Ovary (tissue), 9 donors: Measurements from ENCODE around the gene SLC13A5. TPM values are rescaled to one million over a fixed set of nuclear protein-coding genes. Genes with fewer than 3 reads are reported as not detected.

Source experiments
- DNase-seq, 5 donors: peaks; one replicate each; pipeline ENCODE4 v3.0.0-alpha.2; 2019 to 2020
- H3K27ac ChIP-seq, 2 donors: fragments of 200-600 bp; one replicate each; pipeline versions ENCODE4 v1.5.1 to v1.8.0; 2019 to 2022
- H3K27me3 ChIP-seq: fragments of 200-600 bp; one replicate; pipeline ENCODE4 v1.8.0; 2022
- H3K36me3 ChIP-seq: fragments of 200-600 bp; sonication (generic); one replicate; pipeline ENCODE4 v1.5.1; 2019
- H3K4me1 ChIP-seq: one replicate; pipeline ENCODE4 v1.8.1; 2013; ENCODE audit warnings: mild to moderate bottlenecking, moderate library complexity; ENCODE audit not compliant: insufficient read depth
- H3K4me3 ChIP-seq: fragments of 200-600 bp; sonication (generic); one replicate; pipeline ENCODE4 v1.5.1; 2017
- H3K9me3 ChIP-seq, 2 donors: fragments of 200-600 bp in 1 of 2; sonication (generic) in 1 of 2; one replicate each; pipeline versions ENCODE4 v1.5.1 to v1.8.1; 2013 to 2019; ENCODE audit warnings: mild to moderate bottlenecking in 1 of 2, moderate library complexity in 1 of 2
- CTCF ChIP-seq, 3 donors: fragments of 450-650 bp in 2 of 3; fragments of 200-600 bp in 1 of 3; IDR thresholded peaks; one replicate each; pipeline versions ENCODE4 v1.5.1 to v1.8.0; 2016 to 2022; ENCODE audit warnings: antibody characterized with exemption in 3 of 3, mild to moderate bottlenecking in 1 of 3
- EP300 ChIP-seq: sonication (generic); formaldehyde crosslinking; IDR thresholded peaks from one replicate; pipeline ENCODE4 v1.6.1; 2017; ENCODE audit warnings: antibody characterized with exemption
- POLR2A ChIP-seq: fragments of 450-650 bp; IDR thresholded peaks from one replicate; pipeline ENCODE4 v1.6.1; 2017; ENCODE audit warnings: antibody characterized with exemption, mild to moderate bottlenecking, moderate library complexity
- WGBS, 3 donors: extraction: QIAGEN DNeasy Blood & Tissue Kit in 1 of 3; methylation state at CpG; one replicate each; pipeline versions ENCODE4 v1.1.5 to v1.1.7; 2013 to 2017; 5-methylcytosine and 5-hydroxymethylcytosine counted together
- intact Hi-C, 4 donors: fragments of 100-400 bp; cut with DNase I; formaldehyde crosslinking; loops; one replicate each; pipeline versions ENCODE4 v1.11.0 to v1.15.1; 2022 to 2023
- polyA plus RNA-seq, 2 donors: library from polyadenylated mRNA; stranded (reverse); fragments of 200-250 nt in 1 of 2; fragments of 350-450 nt in 1 of 2; fragmentation: Illumina TruSeq in 1 of 2; extraction: RNeasy Lipid Tissue Mini Kit (QIAGEN cat#74804) in 1 of 2; gene quantifications; one replicate each; pipeline ENCODE4 v1.2.3, GENCODE V29; 2013 to 2014
- total RNA-seq, 7 donors: library from RNA; depleted of rRNA in 2 of 7; stranded (reverse); fragments of >200 nt in 2 of 7; fragmentation: NEBNext Ultra II Directional in 3 of 7; extraction: Animal tissue kit (Norgen Biotek cat#: 25700) in 3 of 7; gene quantifications; one replicate each; pipeline versions ENCODE4 v1.1.0 to v1.2.4, GENCODE V29; 2016 to 2023
- donor health status: DM: no; HTN: no; CAD: no; lungs with moderate emphysema.
- donor health status: DM: no; HTN: no; CAD: no.
- donor health status: Bipolar disorder and iron deficiency.
- donor health status: DM: yes; HTN: yes; CAD: no.
- donor health status: DM: no; HTN: no; CAD: no.
- donor health status: DM: yes; HTN: yes; CAD: no.

The SLC13A5 gene
- total and polyA plus RNA-seq, 9 donors, result 0.45 to 2.6 (median 1.4) TPM

- Histone ChIP-seq H3K27ac (no peak overlapping the region), H3K9me3 (no peaks in the 10 kb centered on the region), H3K36me3 (no peaks in the 10 kb centered on the region), H3K4me1 (peaks cover 21% of the 10 kb centered on the region), H3K27me3 (no peaks in the 10 kb centered on the region), H3K4me3 (no peak overlapping the region)
- WGBS, 3 donors, result 51 to 61% (median 54%) methylated on average over 7 of the region's 7 CpGs
- no peak for TF ChIP-seq CTCF (IDR thresholded peaks at IDR 0.05)
- no peak for TF ChIP-seq POLR2A
- TF ChIP-seq EP300, result no peak
- intact Hi-C loops, result loop anchor here in 1 of 4 donors (5.0 kb wide), 1 partner anchor 46 kb away; the partner anchor contains the start of gene XAF1
- DNase-seq, result peak in 4 of 5 donors; percentile 18 to 53 (median 33)
Observed at GRCh38 chr17:6711081-6711674, 2.0 kb downstream of the SLC13A5 start.

GRCh38 chr17:6710317-6710716 is 2.9 kb downstream of the SLC13A5 start:
- Histone ChIP-seq H3K9me3 (no peaks in the 10 kb centered on the region), H3K27me3 (no peaks in the 10 kb centered on the region), H3K27ac (no peak overlapping the region), H3K36me3 (no peaks in the 10 kb centered on the region), H3K4me1 (peaks cover 21% of the 10 kb centered on the region), H3K4me3 (no peak overlapping the region)
- DNase-seq, result peak in 1 of 5 donors; percentile 22
- intact Hi-C loops, result loop anchor here in 1 of 4 donors (5.0 kb wide), 1 partner anchor 47 kb away; the partner anchor contains the start of gene XAF1
- WGBS, 3 donors, result 41 to 83% (median 72%) methylated on average over 11 of the region's 11 CpGs
- no peak for TF ChIP-seq CTCF (IDR thresholded peaks at IDR 0.05)
- no peak for TF ChIP-seq EP300
- TF ChIP-seq POLR2A, result no peak

GRCh38 chr17:6708357-6708961 is 4.7 kb downstream of the SLC13A5 start:
- Histone ChIP-seq H3K4me3 (no peak overlapping the region), H3K4me1 (peaks cover 18% of the 10 kb centered on the region), H3K27me3 (no peaks in the 10 kb centered on the region), H3K27ac (no peak overlapping the region), H3K9me3 (no peaks in the 10 kb centered on the region), H3K36me3 (no peaks in the 10 kb centered on the region)
- WGBS, 3 donors, result 77 to 91% (median 91%) methylated on average over 12 of the region's 12 CpGs
- TF ChIP-seq EP300 (no peak), CTCF (IDR thresholded peaks at IDR 0.05) (no peak), POLR2A (no peak)
- intact Hi-C loops, result no loop called here
- no peak for DNase-seq

- intact Hi-C loops, result no loop called here
- Histone ChIP-seq H3K4me1 (peaks cover 6% of the 10 kb centered on the region), H3K4me3 (no peak overlapping the region), H3K27me3 (no peaks in the 10 kb centered on the region), H3K36me3 (no peaks in the 10 kb centered on the region), H3K27ac (no peak overlapping the region), H3K9me3 (no peaks in the 10 kb centered on the region)
- TF ChIP-seq EP300 (no peak), CTCF (IDR thresholded peaks at IDR 0.05) (no peak), POLR2A (no peak)
- DNase-seq, result no peak
- 68 to 73% (median 72%) methylated on average over 8 of the region's 8 CpGs for WGBS, 3 donors
Observed at GRCh38 chr17:6706996-6707395, 6.2 kb downstream of the SLC13A5 start.
